CD4-positive, alpha-beta T cell treated with Interleukin-1 beta for 1 hour (primary cell): ENCODE data around the gene TMC5.

ENCODE experiments used
- DNase-seq, 2 donors: peaks; one replicate each; pipeline ENCODE4 v3.0.0-alpha.2; 2020 to 2022

Gene TMC5

GRCh38 chr16:19468300-19468699 lies 50.6 kb downstream of the TMC5 start:
- no peak for DNase-seq

GRCh38 chr16:19472482-19472881 lies 54.8 kb downstream of the TMC5 start:
- no peak for DNase-seq

GRCh38 chr16:19474617-19475016 lies 56.9 kb downstream of the TMC5 start:
- no peak for DNase-seq

GRCh38 chr16:19478505-19478904 lies 60.8 kb downstream of the TMC5 start:
- no peak for DNase-seq

GRCh38 chr16:19479302-19479721 lies 61.6 kb downstream of the TMC5 start:
- no peak for DNase-seq

GRCh38 chr16:19481296-19481695 lies 63.6 kb downstream of the TMC5 start:
- no peak for DNase-seq

- no peak for DNase-seq
Measured at GRCh38 chr16:19481769-19482168, 64.1 kb downstream of the TMC5 start.

GRCh38 chr16:19482291-19482690 lies 64.6 kb downstream of the TMC5 start:
- no peak for DNase-seq

- no peak for DNase-seq
Measured at GRCh38 chr16:19484096-19484495, 66.4 kb downstream of the TMC5 start.

- DNase-seq, result no peak
Measured at GRCh38 chr16:19485611-19486010, 67.9 kb downstream of the TMC5 start.

GRCh38 chr16:19486051-19486450 lies 68.4 kb downstream of the TMC5 start:
- no peak for DNase-seq

GRCh38 chr16:19486750-19487325 lies 69.2 kb downstream of the TMC5 start:
- DNase-seq, result no peak

GRCh38 chr16:19488213-19488640 lies 70.5 kb downstream of the TMC5 start:
- no peak for DNase-seq

GRCh38 chr16:19490619-19491018 lies 72.9 kb downstream of the TMC5 start:
- no peak for DNase-seq

- no peak for DNase-seq
Measured at GRCh38 chr16:19497176-19497575, 79.5 kb downstream of the TMC5 start.

- no peak for DNase-seq
Measured at GRCh38 chr16:19499006-19499405, 81.3 kb downstream of the TMC5 start.

GRCh38 chr16:19499481-19499880 lies 81.8 kb downstream of the TMC5 start:
- no peak for DNase-seq

- peak; percentile 60 to 62 for DNase-seq
Measured at GRCh38 chr16:19502395-19503131, 84.9 kb downstream of the TMC5 start.

GRCh38 chr16:19503461-19504075 lies 85.9 kb downstream of the TMC5 start:
- DNase-seq, result no peak

- DNase-seq, result no peak
Measured at GRCh38 chr16:19505600-19506303, 88.1 kb downstream of the TMC5 start.

- DNase-seq, result no peak
Measured at GRCh38 chr16:19506965-19507364, 89.3 kb downstream of the TMC5 start.

- DNase-seq, result no peak
Measured at GRCh38 chr16:19507867-19508266, 90.2 kb downstream of the TMC5 start.

- DNase-seq, result no peak
Measured at GRCh38 chr16:19512297-19512696, 94.6 kb downstream of the TMC5 start.
